HepG2 (cell line): ENCODE results near the gene CNBD2. TPM values are rescaled to one million over a fixed set of nuclear protein-coding genes. Genes with fewer than 3 reads are reported as not detected.

ENCODE experiments used
- ARHGAP35 ChIP-seq: sonication (generic); formaldehyde crosslinking; IDR thresholded peaks from 2 replicates; pipeline ENCODE4 v1.9.0; 2022; ENCODE audit warnings: mild to moderate bottlenecking, inconsistent platforms, moderate library complexity, missing genetic modification reagents, borderline replicate concordance
- ARID2 ChIP-seq: sonication (generic); formaldehyde crosslinking; IDR thresholded peaks from 2 replicates; pipeline ENCODE4 v1.8.1; 2022; ENCODE audit warnings: mild to moderate bottlenecking, missing genetic modification reagents, borderline replicate concordance
- BORCS8-MEF2B ChIP-seq: sonication (generic); formaldehyde crosslinking; IDR thresholded peaks from 2 replicates; pipeline ENCODE4 v1.8.0; 2022; ENCODE audit warnings: mild to moderate bottlenecking, missing genetic modification reagents
- PHB2 ChIP-seq: fragments of 450-650 bp; IDR thresholded peaks from 2 replicates; pipeline ENCODE4 v1.6.1; 2018; ENCODE audit not compliant: partially characterized antibody
- STAT5B ChIP-seq: sonication (generic); formaldehyde crosslinking; IDR thresholded peaks from 2 replicates; pipeline ENCODE4 v1.4.0; 2020; ENCODE audit warnings: missing genetic modification reagents
- TEAD3 ChIP-seq: optimal IDR thresholded peaks from 2 replicates; pipeline ENCODE3; 2016; ENCODE audit warnings: borderline replicate concordance
- ZNF101 ChIP-seq: sonication (generic); formaldehyde crosslinking; IDR thresholded peaks from 2 replicates; pipeline ENCODE4 v1.4.0; 2020; ENCODE audit warnings: mild to moderate bottlenecking, low read depth, missing genetic modification reagents, borderline replicate concordance
- ZNF20 ChIP-seq: sonication (generic); formaldehyde crosslinking; IDR thresholded peaks from 2 replicates; pipeline ENCODE4 v1.4.0; 2020; ENCODE audit warnings: mild to moderate bottlenecking, moderate library complexity, missing genetic modification reagents
- ZNF230 ChIP-seq: sonication (generic); formaldehyde crosslinking; IDR thresholded peaks from 2 replicates; pipeline ENCODE4 v1.4.0; 2020; ENCODE audit warnings: mild to moderate bottlenecking, missing genetic modification reagents
- ZNF260 ChIP-seq: sonication (generic); formaldehyde crosslinking; IDR thresholded peaks from 2 replicates; pipeline ENCODE4 v1.4.0; 2020; ENCODE audit warnings: missing genetic modification reagents, low read depth, mild to moderate bottlenecking, borderline replicate concordance
- ZNF441 ChIP-seq: sonication (generic); formaldehyde crosslinking; IDR thresholded peaks from 2 replicates; pipeline ENCODE4 v1.7.0; 2021; ENCODE audit warnings: missing genetic modification reagents, borderline replicate concordance
- ZNF550 ChIP-seq: sonication (generic); formaldehyde crosslinking; IDR thresholded peaks from 2 replicates; pipeline ENCODE4 v1.4.0; 2020; ENCODE audit warnings: mild to moderate bottlenecking, missing genetic modification reagents, borderline replicate concordance
- ZNF747 ChIP-seq: sonication (generic); formaldehyde crosslinking; IDR thresholded peaks from 2 replicates; pipeline ENCODE4 v1.8.1; 2023; ENCODE audit warnings: missing genetic modification reagents, mild to moderate bottlenecking, borderline replicate concordance
- ZNF768 ChIP-seq: sonication (generic); formaldehyde crosslinking; IDR thresholded peaks from 2 replicates; pipeline ENCODE4 v1.4.0; 2020; ENCODE audit warnings: missing genetic modification reagents
- polyA plus RNA-seq, 8 experiments: library from polyadenylated mRNA; depleted of rRNA in 3 of 8; stranded (reverse) in 7 of 8; unstranded in 1 of 8; fragments of >200 nt; fragmentation: Illumina TruSeq in 4 of 8; extraction: Trizol in 4 of 8; gene quantifications; 2 replicates each; pipeline versions ENCODE4 v1.2.1 to v1.2.3, GENCODE V29; 2011 to 2016; ENCODE audit warnings: low read depth in 4 of 8, missing spikeins in 1 of 8, mixed read lengths in 1 of 8; ENCODE audit not compliant: insufficient read depth in 1 of 8
- total RNA-seq, 5 experiments: library from RNA; depleted of rRNA; stranded (reverse); fragments of >200 nt; fragmentation: Illumina TruSeq; extraction: Trizol; gene quantifications; 2 replicates each; pipeline ENCODE4 v1.2.3, GENCODE V29; 2016; ENCODE audit warnings: low read depth in 1 of 5
- TF ChIP-seq, protein P1 (sequence below): sonication (generic); formaldehyde crosslinking; IDR thresholded peaks from 2 replicates; pipeline ENCODE4 v1.4.0; 2020; ENCODE audit warnings: missing genetic modification reagents
- TF ChIP-seq, protein P2 (sequence below): sonication (generic); formaldehyde crosslinking; IDR thresholded peaks from 2 replicates; pipeline ENCODE4 v1.8.0; 2022; ENCODE audit warnings: missing genetic modification reagents, low read depth, mild to moderate bottlenecking, borderline replicate concordance
- TF ChIP-seq, protein P3 (sequence below): sonication (generic); formaldehyde crosslinking; IDR thresholded peaks from 2 replicates; pipeline ENCODE4 v1.4.0; 2020; ENCODE audit warnings: mild to moderate bottlenecking, low read depth, missing genetic modification reagents
- TF ChIP-seq, protein P4 (sequence below): sonication (generic); formaldehyde crosslinking; IDR thresholded peaks from 2 replicates; pipeline ENCODE4 v1.5.1; 2020; ENCODE audit warnings: mild to moderate bottlenecking, moderate library complexity, missing genetic modification reagents

CNBD2 gene
- total and polyA plus RNA-seq, 2 of the 13 experiments (the other 11 are each of a cell fraction or from before 2014, with no cell fraction given) = 12.4 to 22.8 TPM

DNA sequence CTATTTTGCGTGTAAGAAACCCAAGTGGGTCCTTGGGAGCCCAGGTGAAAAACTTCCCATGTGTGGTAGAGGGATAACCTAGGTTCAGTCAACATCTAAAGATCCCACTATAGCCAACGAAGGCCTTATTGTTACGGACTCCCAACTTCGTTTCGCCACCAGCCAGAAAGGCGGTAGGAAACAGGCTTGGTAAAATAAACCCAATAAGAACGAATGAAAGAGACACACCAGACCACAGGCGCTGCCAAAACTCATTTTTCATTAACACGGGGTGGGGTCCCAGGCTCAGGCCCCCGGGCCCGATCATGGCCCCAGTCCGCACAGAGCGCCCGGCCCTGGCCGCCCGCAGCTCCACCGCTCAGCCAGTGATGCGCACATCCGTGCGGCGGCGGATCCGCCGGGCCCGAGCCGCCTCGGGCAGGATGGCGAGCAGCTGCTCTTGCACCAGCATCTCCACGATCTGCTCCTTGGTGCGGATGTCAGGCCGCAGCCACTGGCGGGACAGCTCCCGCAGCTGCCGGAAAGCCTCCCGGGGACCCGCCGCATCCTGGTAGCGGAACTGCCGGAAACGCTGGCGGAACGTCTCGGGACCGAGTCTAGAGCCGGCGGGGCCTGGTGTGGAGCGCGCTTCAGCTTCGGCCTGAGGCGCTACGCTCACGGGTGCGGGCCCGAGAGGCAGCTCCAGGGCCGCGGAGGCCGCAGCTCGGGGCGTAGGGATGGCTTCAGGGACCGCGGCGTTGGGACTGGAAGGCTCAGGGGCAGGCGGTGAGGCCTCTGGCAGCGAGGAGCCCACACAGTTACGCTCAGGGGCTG lies 14.8 kb upstream of the CNBD2 start (continued):
- TF ChIP-seq, protein P1, sequence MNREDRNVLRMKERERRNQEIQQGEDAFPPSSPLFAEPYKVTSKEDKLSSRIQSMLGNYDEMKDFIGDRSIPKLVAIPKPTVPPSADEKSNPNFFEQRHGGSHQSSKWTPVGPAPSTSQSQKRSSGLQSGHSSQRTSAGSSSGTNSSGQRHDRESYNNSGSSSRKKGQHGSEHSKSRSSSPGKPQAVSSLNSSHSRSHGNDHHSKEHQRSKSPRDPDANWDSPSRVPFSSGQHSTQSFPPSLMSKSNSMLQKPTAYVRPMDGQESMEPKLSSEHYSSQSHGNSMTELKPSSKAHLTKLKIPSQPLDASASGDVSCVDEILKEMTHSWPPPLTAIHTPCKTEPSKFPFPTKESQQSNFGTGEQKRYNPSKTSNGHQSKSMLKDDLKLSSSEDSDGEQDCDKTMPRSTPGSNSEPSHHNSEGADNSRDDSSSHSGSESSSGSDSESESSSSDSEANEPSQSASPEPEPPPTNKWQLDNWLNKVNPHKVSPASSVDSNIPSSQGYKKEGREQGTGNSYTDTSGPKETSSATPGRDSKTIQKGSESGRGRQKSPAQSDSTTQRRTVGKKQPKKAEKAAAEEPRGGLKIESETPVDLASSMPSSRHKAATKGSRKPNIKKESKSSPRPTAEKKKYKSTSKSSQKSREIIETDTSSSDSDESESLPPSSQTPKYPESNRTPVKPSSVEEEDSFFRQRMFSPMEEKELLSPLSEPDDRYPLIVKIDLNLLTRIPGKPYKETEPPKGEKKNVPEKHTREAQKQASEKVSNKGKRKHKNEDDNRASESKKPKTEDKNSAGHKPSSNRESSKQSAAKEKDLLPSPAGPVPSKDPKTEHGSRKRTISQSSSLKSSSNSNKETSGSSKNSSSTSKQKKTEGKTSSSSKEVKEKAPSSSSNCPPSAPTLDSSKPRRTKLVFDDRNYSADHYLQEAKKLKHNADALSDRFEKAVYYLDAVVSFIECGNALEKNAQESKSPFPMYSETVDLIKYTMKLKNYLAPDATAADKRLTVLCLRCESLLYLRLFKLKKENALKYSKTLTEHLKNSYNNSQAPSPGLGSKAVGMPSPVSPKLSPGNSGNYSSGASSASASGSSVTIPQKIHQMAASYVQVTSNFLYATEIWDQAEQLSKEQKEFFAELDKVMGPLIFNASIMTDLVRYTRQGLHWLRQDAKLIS (CRISPR knock-in tag) = 0 out of 2 replicates have a peak, but pooled peaks have one; percentile 38
- TF ChIP-seq ZNF20 (CRISPR knock-in tag) (no peak), TEAD3 (CRISPR knock-in tag) (no peak), ZNF768 (peak; percentile 80), PHB2 (no peak), STAT5B (CRISPR knock-in tag) (no peak), ARHGAP35 (CRISPR knock-in tag) (peak; percentile 42; the same call in 1 of the 2 replicates), ZNF260 (peak; percentile 66), ZNF747 (no peak), ZNF441 (CRISPR knock-in tag) (peak; percentile 65; the same call in 1 of the 2 replicates), ZNF230 (CRISPR knock-in tag) (peak; percentile 85; the same call in 1 of the 2 replicates), ZNF101 (CRISPR knock-in tag) (0 out of 2 replicates have a peak, but pooled peaks have one; percentile 89), ZNF550 (CRISPR knock-in tag) (peak; percentile 63; the same call in 1 of the 2 replicates), ARID2 (CRISPR knock-in tag) (no peak), BORCS8-MEF2B (CRISPR knock-in tag) (peak; percentile 14)
- TF ChIP-seq, protein P2, sequence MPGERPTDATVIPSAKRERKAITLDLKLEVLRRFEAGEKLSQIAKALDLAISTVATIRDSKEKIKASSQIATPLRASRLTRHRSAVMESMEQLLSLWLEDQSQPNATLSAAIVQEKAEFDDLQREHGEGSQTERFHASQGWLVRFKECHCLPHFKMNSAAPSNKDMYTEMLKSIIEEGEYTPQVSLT (CRISPR knock-in tag) = no peak
- TF ChIP-seq, protein P3, sequence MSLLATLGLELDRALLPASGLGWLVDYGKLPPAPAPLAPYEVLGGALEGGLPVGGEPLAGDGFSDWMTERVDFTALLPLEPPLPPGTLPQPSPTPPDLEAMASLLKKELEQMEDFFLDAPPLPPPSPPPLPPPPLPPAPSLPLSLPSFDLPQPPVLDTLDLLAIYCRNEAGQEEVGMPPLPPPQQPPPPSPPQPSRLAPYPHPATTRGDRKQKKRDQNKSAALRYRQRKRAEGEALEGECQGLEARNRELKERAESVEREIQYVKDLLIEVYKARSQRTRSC (CRISPR knock-in tag) = peak; percentile 36; the same call in 1 of the 2 replicates
- TF ChIP-seq, protein P4, sequence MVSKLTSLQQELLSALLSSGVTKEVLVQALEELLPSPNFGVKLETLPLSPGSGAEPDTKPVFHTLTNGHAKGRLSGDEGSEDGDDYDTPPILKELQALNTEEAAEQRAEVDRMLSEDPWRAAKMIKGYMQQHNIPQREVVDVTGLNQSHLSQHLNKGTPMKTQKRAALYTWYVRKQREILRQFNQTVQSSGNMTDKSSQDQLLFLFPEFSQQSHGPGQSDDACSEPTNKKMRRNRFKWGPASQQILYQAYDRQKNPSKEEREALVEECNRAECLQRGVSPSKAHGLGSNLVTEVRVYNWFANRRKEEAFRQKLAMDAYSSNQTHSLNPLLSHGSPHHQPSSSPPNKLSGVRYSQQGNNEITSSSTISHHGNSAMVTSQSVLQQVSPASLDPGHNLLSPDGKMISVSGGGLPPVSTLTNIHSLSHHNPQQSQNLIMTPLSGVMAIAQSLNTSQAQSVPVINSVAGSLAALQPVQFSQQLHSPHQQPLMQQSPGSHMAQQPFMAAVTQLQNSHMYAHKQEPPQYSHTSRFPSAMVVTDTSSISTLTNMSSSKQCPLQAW (CRISPR knock-in tag) = 0 out of 2 replicates have a peak, but pooled peaks have one; percentile 11
